HG02970 (cell line): ENCODE measurements around the gene FBN1.

Experiments used
- ATAC-seq: cut with Tn5 transposase; IDR thresholded peaks from one replicate; pipeline ENCODE4 v1.9.1; 2021; ENCODE audit warnings: mild to moderate bottlenecking, moderate library complexity, moderate number of reproducible peaks; ENCODE audit not compliant: unreplicated experiment, low FRiP score

Gene FBN1

GRCh38 chr15:48645558-48646330 lies at the start of gene FBN1:
FBN1 (minus strand) TSS chr15:48645709; CDS start chr15:48644769, 940 bp downstream.
- peak; percentile 48 for ATAC-seq

- ATAC-seq, result no peak
These were observed 48.0 kb upstream of the FBN1 start for GRCh38 chr15:48693484-48693883.

- ATAC-seq, result no peak
These were observed 43.0 kb upstream of the FBN1 start for GRCh38 chr15:48688493-48688892.

GRCh38 chr15:48683991-48684765 lies 38.7 kb upstream of the FBN1 start:
- no peak for ATAC-seq

- ATAC-seq, result no peak
These were observed 37.6 kb upstream of the FBN1 start for GRCh38 chr15:48682942-48683651.

- no peak for ATAC-seq
These were observed 35.8 kb upstream of the FBN1 start for GRCh38 chr15:48681353-48681752.

GRCh38 chr15:48680841-48681240 lies 35.3 kb upstream of the FBN1 start:
- no peak for ATAC-seq

GRCh38 chr15:48679952-48680351 lies 34.4 kb upstream of the FBN1 start:
- no peak for ATAC-seq

GRCh38 chr15:48678851-48679250 lies 33.3 kb upstream of the FBN1 start:
- ATAC-seq, result no peak

GRCh38 chr15:48677821-48678220 lies 32.3 kb upstream of the FBN1 start:
- no peak for ATAC-seq

- ATAC-seq, result no peak
These were observed 29.9 kb upstream of the FBN1 start for GRCh38 chr15:48675436-48675835.

GRCh38 chr15:48674876-48675275 lies 29.4 kb upstream of the FBN1 start:
- no peak for ATAC-seq

GRCh38 chr15:48672206-48672605 lies 26.7 kb upstream of the FBN1 start:
- ATAC-seq, result no peak

- no peak for ATAC-seq
These were observed 25.9 kb upstream of the FBN1 start for GRCh38 chr15:48671103-48672022.

- no peak for ATAC-seq
These were observed 22.2 kb upstream of the FBN1 start for GRCh38 chr15:48667701-48668100.

GRCh38 chr15:48664436-48664835 lies 18.9 kb upstream of the FBN1 start:
- ATAC-seq, result no peak

- ATAC-seq, result no peak
These were observed 12.6 kb upstream of the FBN1 start for GRCh38 chr15:48657950-48658591.

- no peak for ATAC-seq
These were observed 9.3 kb upstream of the FBN1 start for GRCh38 chr15:48654801-48655200.

GRCh38 chr15:48653913-48654670 lies 8.6 kb upstream of the FBN1 start:
- no peak for ATAC-seq
